HL-60 (cell line): ENCODE results near the gene P2RX3.

ENCODE experiments used
- DNase-seq, 2 experiments: peaks; one replicate each; pipeline ENCODE4 v3.0.0-alpha.2; 2010 to 2020; ENCODE audit warnings: low read depth in 1 of 2, low spot score in 1 of 2
- H3K27ac ChIP-seq: fragments of 250-450 bp; sonication (Bioruptor Pico); replicated peaks from 2 replicates; pipeline ENCODE4 v1.5.1; 2020; ENCODE audit warnings: mild to moderate bottlenecking, moderate library complexity
- H3K27me3 ChIP-seq: fragments of 250-450 bp; sonication (Bioruptor Pico); 2 replicates; pipeline ENCODE4 v1.5.1; 2021; ENCODE audit warnings: mild to moderate bottlenecking, moderate library complexity; ENCODE audit not compliant: insufficient read depth, poor library complexity, severe bottlenecking
- H3K4me3 ChIP-seq: replicated peaks from 2 replicates; pipeline ENCODE4 v1.5.1; 2011; ENCODE audit warnings: mild to moderate bottlenecking, control low read depth, low read length; ENCODE audit not compliant: insufficient read depth
- CTCF ChIP-seq: IDR thresholded peaks from one replicate; pipeline ENCODE4 v1.5.1; 2011; ENCODE audit warnings: low read length, control low read depth, inconsistent platforms; ENCODE audit not compliant: insufficient read depth
- GABPA ChIP-seq: IDR thresholded peaks from 2 replicates; pipeline ENCODE4 v1.6.1; 2012; ENCODE audit warnings: low read depth
- POLR2AphosphoS5 ChIP-seq: IDR thresholded peaks from 2 replicates; pipeline ENCODE4 v1.6.1; 2012; ENCODE audit warnings: low read depth
- REST ChIP-seq: IDR thresholded peaks from 2 replicates; pipeline ENCODE4 v1.6.1; 2012; ENCODE audit warnings: low read depth; ENCODE audit not compliant: insufficient replicate concordance
- SPI1 ChIP-seq: IDR thresholded peaks from 2 replicates; pipeline ENCODE4 v1.6.1; 2012; ENCODE audit warnings: low read depth, mild to moderate bottlenecking, borderline replicate concordance

Gene P2RX3

GRCh38 chr11:57330029-57330428, 8.1 kb upstream of the P2RX3 start:
- no peak for DNase-seq
- Histone ChIP-seq H3K4me3 (no peak overlapping the region), H3K27ac (no peak overlapping the region), H3K27me3 (no peaks in the 10 kb centered on the region)
- no peak for TF ChIP-seq CTCF
- TF ChIP-seq GABPA, result no peak
- TF ChIP-seq SPI1, result no peak
- TF ChIP-seq POLR2AphosphoS5, result no peak
- TF ChIP-seq REST, result no peak

- DNase-seq, result no peak
- H3K4me3 ChIP-seq, result no peak overlapping the region
- H3K27me3 ChIP-seq, result no peaks in the 10 kb centered on the region
- no peak for TF ChIP-seq POLR2AphosphoS5
- no peak for TF ChIP-seq GABPA
- TF ChIP-seq REST, result no peak
- TF ChIP-seq CTCF, result no peak
- TF ChIP-seq SPI1, result no peak
- no peak overlapping the region for H3K27ac ChIP-seq
Measured at GRCh38 chr11:57331720-57332119, 6.4 kb upstream of the P2RX3 start.

- no peak for DNase-seq
- TF ChIP-seq CTCF (no peak), GABPA (no peak), REST (no peak), POLR2AphosphoS5 (no peak), SPI1 (no peak)
- H3K27ac ChIP-seq, result no peak overlapping the region
- no peak overlapping the region for H3K4me3 ChIP-seq
- no peaks in the 10 kb centered on the region for H3K27me3 ChIP-seq
Measured at GRCh38 chr11:57332694-57333440, 5.3 kb upstream of the P2RX3 start.
